Lower leg skin (tissue), 4 donors: ENCODE data around the gene NFASC. TPM values are rescaled to one million over a fixed set of nuclear protein-coding genes. Genes with fewer than 3 reads are reported as not detected.

ENCODE experiments used
- DNase-seq, 2 donors: peaks; one replicate each; pipeline ENCODE4 v3.0.0-alpha.2; 2019; ENCODE audit warnings: low spot score in 2 of 2
- H3K4me3 ChIP-seq: fragments of 200-600 bp; sonication (generic); 2 replicates; pipeline ENCODE4 v1.5.1; 2017; ENCODE audit warnings: mild to moderate bottlenecking, low read depth; ENCODE audit not compliant: poor library complexity, severe bottlenecking
- POLR2A ChIP-seq, 2 donors: fragments of 450-650 bp; IDR thresholded peaks; one replicate each; pipeline ENCODE4 v1.6.1; 2016 to 2017; ENCODE audit warnings: antibody characterized with exemption in 2 of 2, mild to moderate bottlenecking in 1 of 2, moderate library complexity in 1 of 2
- WGBS, 2 donors: methylation state at CpG; one replicate each; pipeline ENCODE4 v1.1.5; 2018; 5-methylcytosine and 5-hydroxymethylcytosine counted together
- intact Hi-C: fragments of 100-400 bp; cut with DNase I; formaldehyde crosslinking; loops from one replicate; pipeline ENCODE4 v1.15.0; 2023; ENCODE audit warnings: low total_unique reads
- total RNA-seq, 4 donors: library from RNA; depleted of rRNA; stranded (reverse); fragments of >200 nt; gene quantifications; one replicate each; pipeline ENCODE4 v1.1.0, GENCODE V29; 2016
- TF ChIP-seq, protein P1 (sequence below), 3 donors: fragments of 450-650 bp; IDR thresholded peaks; one replicate each; pipeline ENCODE4 v1.5.1; 2016; ENCODE audit warnings: antibody characterized with exemption in 3 of 3, mild to moderate bottlenecking in 3 of 3, moderate library complexity in 2 of 3

Gene NFASC
- total RNA-seq, 4 donors from 2014 or later, result 10.2 to 17.2 (median 14.2) TPM

DNA sequence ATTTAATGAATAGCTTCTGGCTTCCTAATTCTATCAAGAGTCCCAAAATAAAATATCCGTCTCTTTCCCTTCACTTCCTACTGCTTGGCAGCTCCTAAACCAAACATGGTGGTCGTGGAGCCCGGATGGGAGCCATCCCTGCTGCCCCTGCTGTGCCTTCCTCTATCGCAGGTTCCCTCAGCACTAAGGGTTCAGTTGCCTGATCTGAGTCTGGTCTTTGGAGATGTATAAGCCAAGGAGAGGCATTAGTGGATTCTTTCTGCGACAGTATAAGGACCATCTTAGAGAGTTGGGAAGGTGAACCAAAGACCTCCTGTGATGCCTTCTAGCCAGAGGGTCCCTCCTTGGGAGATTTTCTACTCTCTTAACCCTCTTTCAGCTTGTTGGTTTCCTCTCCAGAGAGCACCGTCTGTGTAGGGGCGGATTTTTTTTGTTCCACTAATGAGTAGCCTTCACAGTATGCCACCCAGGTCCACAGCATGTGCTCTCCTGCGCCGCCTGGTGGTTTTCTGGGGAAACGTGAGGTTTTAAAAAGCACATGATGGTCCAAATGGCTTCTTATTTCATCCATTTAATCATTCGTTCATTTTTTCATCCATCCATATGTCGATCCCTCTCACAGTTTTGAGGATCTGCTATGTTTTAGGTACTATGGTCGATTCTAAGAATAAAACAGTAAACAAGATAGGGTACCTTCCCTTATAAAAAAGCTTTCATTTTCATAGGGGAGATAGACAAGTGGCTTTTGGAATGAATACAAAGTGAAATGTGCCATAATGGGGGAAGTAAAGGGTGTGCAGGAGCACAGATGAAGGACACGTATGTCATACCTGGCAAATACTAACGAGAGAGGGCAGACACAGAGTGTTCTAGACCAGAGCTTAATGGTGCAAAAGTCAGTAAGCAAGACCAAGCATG is 71.0 kb downstream of the NFASC start:
- no peak for TF ChIP-seq POLR2A (IDR thresholded peaks at IDR 0.05)
- TF ChIP-seq, protein P1, sequence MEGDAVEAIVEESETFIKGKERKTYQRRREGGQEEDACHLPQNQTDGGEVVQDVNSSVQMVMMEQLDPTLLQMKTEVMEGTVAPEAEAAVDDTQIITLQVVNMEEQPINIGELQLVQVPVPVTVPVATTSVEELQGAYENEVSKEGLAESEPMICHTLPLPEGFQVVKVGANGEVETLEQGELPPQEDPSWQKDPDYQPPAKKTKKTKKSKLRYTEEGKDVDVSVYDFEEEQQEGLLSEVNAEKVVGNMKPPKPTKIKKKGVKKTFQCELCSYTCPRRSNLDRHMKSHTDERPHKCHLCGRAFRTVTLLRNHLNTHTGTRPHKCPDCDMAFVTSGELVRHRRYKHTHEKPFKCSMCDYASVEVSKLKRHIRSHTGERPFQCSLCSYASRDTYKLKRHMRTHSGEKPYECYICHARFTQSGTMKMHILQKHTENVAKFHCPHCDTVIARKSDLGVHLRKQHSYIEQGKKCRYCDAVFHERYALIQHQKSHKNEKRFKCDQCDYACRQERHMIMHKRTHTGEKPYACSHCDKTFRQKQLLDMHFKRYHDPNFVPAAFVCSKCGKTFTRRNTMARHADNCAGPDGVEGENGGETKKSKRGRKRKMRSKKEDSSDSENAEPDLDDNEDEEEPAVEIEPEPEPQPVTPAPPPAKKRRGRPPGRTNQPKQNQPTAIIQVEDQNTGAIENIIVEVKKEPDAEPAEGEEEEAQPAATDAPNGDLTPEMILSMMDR (IDR thresholded peaks at IDR 0.05), result no peak
- intact Hi-C loops, result no loop called here
- no peak overlapping the region for H3K4me3 ChIP-seq
- 30 to 34% methylated on average over 15 of the region's 15 CpGs for WGBS, 2 donors
- peak in 1 of 2 donors; percentile 32 for DNase-seq

DNA sequence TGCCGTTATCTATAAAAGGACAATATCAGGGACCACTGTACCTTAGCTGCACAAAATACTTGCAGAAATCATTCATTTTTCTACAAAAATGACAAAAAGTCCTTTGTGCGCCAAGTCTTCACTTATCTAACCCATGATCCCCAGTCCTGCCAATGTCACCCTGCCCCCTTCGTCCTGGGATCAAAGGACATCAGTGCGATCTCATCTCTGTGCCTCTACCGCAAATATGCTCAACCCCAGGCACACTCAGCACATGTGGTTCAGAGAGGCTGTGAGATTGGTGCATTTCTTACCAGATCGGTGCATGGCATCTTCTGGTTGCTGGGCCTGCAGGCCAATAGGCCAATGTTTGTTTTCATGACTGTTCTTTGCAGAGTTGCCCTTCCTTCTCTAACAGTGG is 72.8 kb downstream of the NFASC start:
- H3K4me3 ChIP-seq, result no peak overlapping the region
- DNase-seq, result no peak
- 76 to 92% methylated on average over 6 of the region's 6 CpGs for WGBS, 2 donors
- intact Hi-C loops, result no loop called here
- TF ChIP-seq, protein P1 (IDR thresholded peaks at IDR 0.05), result no peak
- TF ChIP-seq POLR2A (IDR thresholded peaks at IDR 0.05), result no peak

DNA sequence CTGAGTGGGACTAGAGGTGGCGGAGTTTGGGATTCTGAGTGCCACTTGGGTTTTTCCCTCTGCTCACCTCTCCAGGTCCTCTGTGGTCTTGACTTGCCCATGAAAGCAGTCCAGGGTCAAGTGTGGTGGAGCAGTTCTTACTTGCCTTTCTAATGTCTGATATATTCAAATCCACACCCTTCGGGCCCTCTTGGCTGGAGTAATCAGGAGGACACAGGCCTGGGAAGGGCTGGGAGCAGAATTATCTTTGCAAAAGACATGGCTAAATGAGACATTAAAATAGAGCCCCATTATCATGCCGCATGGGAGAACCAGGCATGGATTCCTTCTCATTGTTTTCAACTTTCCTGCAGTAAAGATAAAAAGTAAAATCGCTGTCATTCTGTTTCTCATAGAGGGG is 74.0 kb downstream of the NFASC start:
- DNase-seq, result no peak
- intact Hi-C loops, result loop anchor here (2.0 kb wide), 1 partner anchor 76 kb away; no protein-coding TSS in a partner anchor
- TF ChIP-seq POLR2A (IDR thresholded peaks at IDR 0.05), result no peak
- TF ChIP-seq, protein P1 (IDR thresholded peaks at IDR 0.05), result no peak
- 84 to 90% methylated on average over 4 of the region's 4 CpGs for WGBS, 2 donors
- H3K4me3 ChIP-seq, result no peak overlapping the region

DNA sequence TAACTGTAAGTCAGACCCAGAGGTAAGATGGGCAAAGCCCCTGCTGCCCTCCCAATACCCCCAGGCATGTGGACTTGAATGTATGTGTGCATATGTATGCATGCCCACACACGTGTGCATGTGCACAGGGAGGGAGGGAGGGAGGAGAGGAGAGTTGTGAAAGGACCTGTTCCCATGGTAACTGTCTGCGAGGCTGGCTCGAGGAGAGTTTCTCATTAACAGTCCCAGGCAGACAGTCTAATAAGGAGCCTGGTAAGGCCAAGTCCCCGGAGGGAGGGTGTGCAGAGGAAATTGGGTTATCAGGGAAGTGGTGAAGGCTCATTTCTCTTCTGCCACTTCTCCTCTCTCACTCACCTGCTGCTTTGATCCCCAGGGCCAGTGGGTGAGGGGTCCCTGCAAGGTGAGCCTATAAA is 74.9 kb downstream of the NFASC start:
- no peak overlapping the region for H3K4me3 ChIP-seq
- no peak for TF ChIP-seq POLR2A (IDR thresholded peaks at IDR 0.05)
- TF ChIP-seq, protein P1 (IDR thresholded peaks at IDR 0.05), result no peak
- WGBS, 2 donors, result 12 to 24% methylated on average over 4 of the region's 4 CpGs
- intact Hi-C loops, result loop anchor here (2.0 kb wide), 1 partner anchor 77 kb away; no protein-coding TSS in a partner anchor
- DNase-seq, result no peak

DNA sequence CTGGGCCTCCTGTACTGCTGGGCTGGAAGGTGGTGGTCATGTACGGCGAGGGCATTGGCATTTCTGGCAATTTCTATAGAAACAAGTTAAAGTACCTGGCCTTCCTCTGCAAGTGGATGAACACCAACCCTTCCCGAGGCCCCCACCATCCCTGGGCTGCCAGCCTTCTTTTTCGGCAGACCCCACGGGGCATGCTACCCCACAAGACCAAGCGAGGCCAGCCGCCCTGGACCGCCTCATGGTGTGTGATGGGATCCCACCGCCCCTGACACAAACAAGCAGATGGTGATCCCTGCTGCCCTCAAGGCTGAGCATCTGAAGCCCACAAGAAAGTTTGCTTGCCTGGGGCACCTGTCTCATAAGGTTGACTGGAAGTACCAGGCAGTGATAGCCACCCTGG is 76.0 kb downstream of the NFASC start:
- TF ChIP-seq, protein P1 (IDR thresholded peaks at IDR 0.05), result no peak
- no peak for TF ChIP-seq POLR2A (IDR thresholded peaks at IDR 0.05)
- 92 to 94% methylated on average over 9 of the region's 9 CpGs for WGBS, 2 donors
- H3K4me3 ChIP-seq, result no peak overlapping the region
- intact Hi-C loops, result no loop called here
- DNase-seq, result no peak
